Smooth muscle cell (in vitro differentiated cells): ENCODE measurements around the gene KY. TPM values are rescaled to one million over a fixed set of nuclear protein-coding genes. Genes with fewer than 3 reads are reported as not detected.
A peak's percentile ranks its signal among the peaks of the same experiment; 100 is the strongest.

Experiments used
- DNase-seq: peaks from one replicate; lab custom pipeline; 2025; ENCODE audit not compliant: unreplicated experiment; lab: John Stamatoyannopoulos, UW
- H2AFZ ChIP-seq: fragments of 200-600 bp; sonication (generic); 2 replicates; pipeline ENCODE4 v1.6.0; 2016; ENCODE audit warnings: antibody characterized with exemption, low read depth, mild to moderate bottlenecking
- H3F3A ChIP-seq: fragments of 200-600 bp; sonication (generic); 2 replicates; pipeline ENCODE4 v1.6.0; 2017; ENCODE audit warnings: antibody characterized with exemption, low read depth
- H3K27ac ChIP-seq: fragments of 200-600 bp; sonication (generic); 2 replicates; pipeline ENCODE4 v1.5.1; 2016; ENCODE audit warnings: low read depth, mild to moderate bottlenecking
- H3K27me3 ChIP-seq: fragments of 200-600 bp; sonication (generic); 2 replicates; pipeline ENCODE4 v1.6.1; 2016; ENCODE audit warnings: low read depth, mild to moderate bottlenecking
- H3K36me3 ChIP-seq: fragments of 200-600 bp; sonication (generic); 2 replicates; pipeline ENCODE4 v1.5.1; 2016; ENCODE audit warnings: low read depth
- H3K4me1 ChIP-seq: fragments of 200-600 bp; sonication (generic); 2 replicates; pipeline ENCODE4 v1.5.1; 2016; ENCODE audit warnings: low read depth
- H3K4me2 ChIP-seq: fragments of 200-600 bp; sonication (generic); 2 replicates; pipeline ENCODE4 v1.6.0; 2016; ENCODE audit warnings: mild to moderate bottlenecking
- H3K4me3 ChIP-seq: fragments of 200-600 bp; sonication (generic); 2 replicates; pipeline ENCODE4 v1.5.1; 2016; ENCODE audit warnings: mild to moderate bottlenecking
- H3K79me2 ChIP-seq: fragments of 200-600 bp; sonication (generic); 2 replicates; pipeline ENCODE4 v1.6.0; 2016; ENCODE audit warnings: low read depth, mild to moderate bottlenecking
- H3K9ac ChIP-seq: fragments of 200-600 bp; sonication (generic); 2 replicates; pipeline ENCODE4 v1.6.0; 2016; ENCODE audit warnings: low read depth
- H3K9me3 ChIP-seq: fragments of 200-600 bp; sonication (generic); replicated peaks from 2 replicates; pipeline ENCODE4 v1.5.1; 2016; ENCODE audit warnings: low read depth
- H4K20me1 ChIP-seq: fragments of 200-600 bp; sonication (generic); 2 replicates; pipeline ENCODE4 v1.6.0; 2016; ENCODE audit warnings: low read depth
- CTCF ChIP-seq: fragments of 200-600 bp; sonication (generic); IDR thresholded peaks from 2 replicates; pipeline ENCODE4 v1.5.1; 2017; ENCODE audit warnings: borderline replicate concordance, mild to moderate bottlenecking, antibody characterized with exemption; ENCODE audit not compliant: insufficient read depth, poor library complexity, severe bottlenecking
- WGBS: methylation state at CpG from one replicate; pipeline ENCODE4 v1.1.7; 2016; ENCODE audit warnings: low lambda C conversion rate; 5-methylcytosine and 5-hydroxymethylcytosine counted together
- polyA plus RNA-seq: library from polyadenylated mRNA; unstranded; fragments of >200 nt; fragmentation: Nextera tagmentation; extraction: Ambion mirVana; gene quantifications from 2 replicates; pipeline ENCODE4 v1.2.1, GENCODE V29; 2016
- total RNA-seq: library from RNA; depleted of rRNA; stranded (reverse); fragments of >200 nt; gene quantifications from 2 replicates; pipeline ENCODE4 v1.2.3, GENCODE V29; 2014

The KY gene
- total and polyA plus RNA-seq, 2 experiments from 2014 or later = 0.07 to 0.09 TPM

- H3K4me3 ChIP-seq = peak overlapping the region; percentile 52
- 45% methylated on average over 16 of the region's 17 CpGs for WGBS
- no peaks in the 10 kb centered on the region for H3K9me3 ChIP-seq
- no peaks in the 10 kb centered on the region for H3F3A ChIP-seq
- no peak overlapping the region for H3K27ac ChIP-seq
- DNase-seq = no peak
- peak overlapping the region; percentile 91 for H3K4me2 ChIP-seq
- no peaks in the 10 kb centered on the region for H3K79me2 ChIP-seq
- no peak overlapping the region for H3K9ac ChIP-seq
- TF ChIP-seq CTCF = no peak
- H2AFZ ChIP-seq = peak overlapping the region; percentile 61
- H4K20me1 ChIP-seq = no peaks in the 10 kb centered on the region
- peaks cover 68% of the 10 kb centered on the region for H3K27me3 ChIP-seq
- H3K36me3 ChIP-seq = no peaks in the 10 kb centered on the region
- H3K4me1 ChIP-seq = peaks cover 8% of the 10 kb centered on the region
These were observed 672 bp upstream of the KY start for GRCh38 chr3:134651347-134652041.

- DNase-seq = no peak
- H3K4me3 ChIP-seq = no peak overlapping the region
- H3K4me1 ChIP-seq = peaks cover 13% of the 10 kb centered on the region
- no peaks in the 10 kb centered on the region for H3K9me3 ChIP-seq
- H3K9ac ChIP-seq = no peak overlapping the region
- no peak overlapping the region for H2AFZ ChIP-seq
- no peaks in the 10 kb centered on the region for H3K36me3 ChIP-seq
- H3F3A ChIP-seq = no peaks in the 10 kb centered on the region
- WGBS = 90% methylated on average over 7 of the region's 7 CpGs
- no peak overlapping the region for H3K4me2 ChIP-seq
- no peak overlapping the region for H3K27ac ChIP-seq
- no peaks in the 10 kb centered on the region for H3K79me2 ChIP-seq
- H4K20me1 ChIP-seq = no peaks in the 10 kb centered on the region
- no peak for TF ChIP-seq CTCF
- H3K27me3 ChIP-seq = peaks cover 62% of the 10 kb centered on the region
These were observed 1.6 kb downstream of the KY start for GRCh38 chr3:134649106-134649705.

- no peak for DNase-seq
- 85% methylated on average over 15 of the region's 15 CpGs for WGBS
These were observed 2.7 kb downstream of the KY start for GRCh38 chr3:134647902-134648760.

More at GRCh38 chr3:134647902-134648760, 2.7 kb downstream of the KY start:
- peaks cover 52% of the 10 kb centered on the region for H3K27me3 ChIP-seq
- no peak overlapping the region for H3K4me2 ChIP-seq
- TF ChIP-seq CTCF = no peak
- no peaks in the 10 kb centered on the region for H3K9me3 ChIP-seq
- no peak overlapping the region for H2AFZ ChIP-seq
- no peak overlapping the region for H3K27ac ChIP-seq
- no peaks in the 10 kb centered on the region for H3K79me2 ChIP-seq
- no peaks in the 10 kb centered on the region for H3K36me3 ChIP-seq
- H4K20me1 ChIP-seq = no peaks in the 10 kb centered on the region
- H3F3A ChIP-seq = no peaks in the 10 kb centered on the region
- H3K9ac ChIP-seq = no peak overlapping the region
- H3K4me3 ChIP-seq = no peak overlapping the region
- H3K4me1 ChIP-seq = peaks cover 13% of the 10 kb centered on the region
